NCI-H1436 (cell line): ENCODE measurements around the gene ZNF792.
"Not testable (repeated sequence)": the region's sequence is repeated elsewhere in the genome, so short reads cannot be mapped to it uniquely, and the experiment has no call there.

Source experiments
- DNase-seq: peaks from one replicate; lab custom pipeline; 2025; lab: John Stamatoyannopoulos, UW

The ZNF792 gene

GRCh38 chr19:34970185-34970780 lies 6.3 kb upstream of the ZNF792 start:
- DNase-seq, result not testable (repeated sequence)

GRCh38 chr19:34969721-34970120 lies 5.7 kb upstream of the ZNF792 start:
- no peak for DNase-seq

GRCh38 chr19:34967551-34967950 lies 3.5 kb upstream of the ZNF792 start:
- no peak for DNase-seq

- not testable (repeated sequence) for DNase-seq
Measured at GRCh38 chr19:34965505-34965904, 1.5 kb upstream of the ZNF792 start.

GRCh38 chr19:34964598-34964997 lies 569 bp upstream of the ZNF792 start:
- no peak for DNase-seq

GRCh38 chr19:34962687-34963572 lies 1.1 kb downstream of the ZNF792 start:
- no peak for DNase-seq

- no peak for DNase-seq
Measured at GRCh38 chr19:34961775-34962686, 2.0 kb downstream of the ZNF792 start.

GRCh38 chr19:34960940-34961679 lies 2.9 kb downstream of the ZNF792 start:
- no peak for DNase-seq

- no peak for DNase-seq
Measured at GRCh38 chr19:34960103-34960805, 3.8 kb downstream of the ZNF792 start.

- DNase-seq, result no peak
Measured at GRCh38 chr19:34959021-34959420, 5.0 kb downstream of the ZNF792 start.

- DNase-seq, result no peak
Measured at GRCh38 chr19:34957830-34958751, 5.9 kb downstream of the ZNF792 start.

- no peak for DNase-seq
Measured at GRCh38 chr19:34953092-34953491, 10.9 kb downstream of the ZNF792 start.

GRCh38 chr19:34943861-34944573 lies 20.0 kb downstream of the ZNF792 start:
- no peak for DNase-seq

GRCh38 chr19:34938886-34939285 lies 25.1 kb downstream of the ZNF792 start:
- DNase-seq, result no peak

GRCh38 chr19:34936184-34936583 lies 27.8 kb downstream of the ZNF792 start:
- no peak for DNase-seq

GRCh38 chr19:34932494-34932893 lies 31.5 kb downstream of the ZNF792 start:
- no peak for DNase-seq

GRCh38 chr19:34926685-34927375 lies 37.2 kb downstream of the ZNF792 start, which contains the start of gene ZNF30:
Gene ZNF30 (plus strand): TSS chr19:34926903. CDS start chr19:34929948, 3,045 bp downstream.
- peak; percentile 26 for DNase-seq

- DNase-seq, result no peak
Measured at GRCh38 chr19:34926361-34926684, 37.7 kb downstream of the ZNF792 start.
